Central memory CD8-positive, alpha-beta T cell (primary cell): Measurements from ENCODE around the gene PLXNA2.

Experiments used
- ATAC-seq: fragments of 150-1000 bp; cut with Tn5 transposase; replicated peaks from 2 replicates; pipeline ENCODE4 v1.10.0; 2022; ENCODE audit warnings: mild to moderate bottlenecking, moderate FRiP score, moderate number of reproducible peaks; ENCODE audit not compliant: poor library complexity, severe bottlenecking; ENCODE audit errors: extremely low read depth
- DNase-seq, 2 donors: peaks; one replicate each; pipeline ENCODE4 v3.0.0; 2021; ENCODE audit warnings: low spot score in 2 of 2
- H3K27ac Mint-ChIP-seq: one replicate; pipeline ENCODE4 v1.8.0; 2022; ENCODE audit warnings: low read depth, mild to moderate bottlenecking, moderate library complexity, mixed read lengths
- H3K27me3 Mint-ChIP-seq: one replicate; pipeline ENCODE4 v1.8.0; 2022; ENCODE audit warnings: mixed read lengths
- H3K36me3 Mint-ChIP-seq: one replicate; pipeline ENCODE4 v1.8.0; 2022; ENCODE audit warnings: mild to moderate bottlenecking, moderate library complexity, mixed read lengths; ENCODE audit not compliant: insufficient read depth
- H3K4me1 Mint-ChIP-seq: one replicate; pipeline ENCODE4 v1.8.0; 2022; ENCODE audit warnings: mixed read lengths
- H3K4me3 Mint-ChIP-seq: one replicate; pipeline ENCODE4 v1.8.0; 2022; ENCODE audit warnings: mild to moderate bottlenecking, moderate library complexity, mixed read lengths
- H3K9me3 Mint-ChIP-seq: one replicate; pipeline ENCODE4 v1.8.0; 2022; ENCODE audit warnings: mixed read lengths

Gene PLXNA2

GRCh38 chr1:208106218-208106617 is 138.0 kb downstream of the PLXNA2 start:
- Mint-ChIP-seq H3K9me3 (no peaks in the 10 kb centered on the region), H3K4me1 (no peaks in the 10 kb centered on the region), H3K36me3 (no peaks in the 10 kb centered on the region), H3K4me3 (no peak overlapping the region), H3K27me3 (peaks cover 17% of the 10 kb centered on the region), H3K27ac (no peak overlapping the region)
- no peak for DNase-seq
- no peak for ATAC-seq

DNA sequence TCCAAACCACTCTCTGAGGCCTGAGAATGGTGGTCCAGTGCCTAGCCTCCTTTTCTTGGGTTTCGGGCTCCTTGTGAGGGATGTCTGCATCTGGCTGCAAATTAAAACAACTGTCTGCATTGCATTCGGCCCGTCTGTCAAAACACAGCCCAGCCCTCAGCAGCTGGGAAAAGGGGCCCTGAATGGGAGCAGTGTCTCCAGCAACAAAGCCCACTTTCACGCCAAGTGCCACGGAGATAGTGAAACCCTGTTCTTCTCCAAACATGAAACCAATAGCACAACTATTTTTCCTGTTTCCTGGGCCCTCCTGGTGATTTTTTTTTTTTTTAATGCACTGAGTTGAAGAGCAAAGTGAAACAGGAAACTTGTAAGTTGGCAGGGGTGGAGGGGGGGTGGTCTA is 138.4 kb downstream of the PLXNA2 start:
- ATAC-seq (no peak), DNase-seq (no peak)
- Mint-ChIP-seq H3K36me3 (no peaks in the 10 kb centered on the region), H3K27me3 (peaks cover 22% of the 10 kb centered on the region), H3K4me1 (no peaks in the 10 kb centered on the region), H3K4me3 (no peak overlapping the region), H3K27ac (no peak overlapping the region), H3K9me3 (no peaks in the 10 kb centered on the region)

DNA sequence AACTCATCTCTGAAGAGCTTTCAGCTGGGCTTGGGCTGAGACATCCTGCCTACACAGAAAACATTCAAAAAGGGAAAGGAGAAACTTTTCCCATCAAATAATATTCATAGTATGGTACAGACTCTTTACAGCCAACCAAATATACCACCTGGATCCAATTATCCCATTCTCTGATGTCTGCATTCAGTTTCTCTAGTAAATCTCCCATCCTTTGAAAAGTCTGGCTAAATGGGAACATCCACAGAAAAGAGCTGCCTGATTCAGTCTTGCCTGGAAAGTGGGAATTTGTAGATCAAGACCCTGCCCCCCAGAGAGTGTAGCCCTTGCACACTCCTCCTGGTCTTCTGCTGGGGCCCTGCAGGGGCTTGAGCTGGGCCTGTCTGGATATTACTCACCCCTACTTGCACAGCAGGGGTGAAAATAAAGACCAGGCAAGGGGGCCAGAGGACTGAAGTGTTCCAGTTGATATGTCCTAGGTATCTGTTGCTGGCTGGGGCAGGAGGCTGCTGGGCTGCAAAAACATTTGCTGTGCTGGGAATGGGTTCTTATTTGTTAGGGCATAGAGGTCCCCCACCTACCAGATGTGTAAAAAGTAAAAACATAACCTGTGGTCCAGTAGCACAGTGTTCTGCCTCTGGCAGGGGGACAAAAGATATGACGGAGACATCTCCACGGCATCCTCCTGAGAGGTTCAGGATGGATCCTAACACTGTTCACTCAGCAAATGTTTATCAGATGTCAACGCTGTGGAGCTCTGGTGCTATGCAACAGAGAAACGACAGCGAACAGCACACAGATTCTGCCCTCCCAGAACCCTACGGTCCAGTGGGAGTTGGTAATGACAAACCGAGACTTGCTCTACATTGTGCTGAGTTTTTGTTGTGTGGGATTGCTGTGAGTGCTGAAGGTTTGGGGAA is 140.3 kb downstream of the PLXNA2 start:
- H3K4me3 Mint-ChIP-seq, result no peak overlapping the region
- no peak for DNase-seq
- H3K9me3 Mint-ChIP-seq, result no peaks in the 10 kb centered on the region
- H3K4me1 Mint-ChIP-seq, result no peaks in the 10 kb centered on the region
- no peak for ATAC-seq
- no peak overlapping the region for H3K27ac Mint-ChIP-seq
- H3K27me3 Mint-ChIP-seq, result peaks cover 25% of the 10 kb centered on the region
- H3K36me3 Mint-ChIP-seq, result no peaks in the 10 kb centered on the region

GRCh38 chr1:208101661-208102431 is 142.3 kb downstream of the PLXNA2 start:
- peaks cover 25% of the 10 kb centered on the region for H3K27me3 Mint-ChIP-seq
- no peak for ATAC-seq
- H3K27ac Mint-ChIP-seq, result no peak overlapping the region
- no peaks in the 10 kb centered on the region for H3K9me3 Mint-ChIP-seq
- H3K4me1 Mint-ChIP-seq, result no peaks in the 10 kb centered on the region
- no peaks in the 10 kb centered on the region for H3K36me3 Mint-ChIP-seq
- DNase-seq, result no peak
- no peak overlapping the region for H3K4me3 Mint-ChIP-seq

DNA sequence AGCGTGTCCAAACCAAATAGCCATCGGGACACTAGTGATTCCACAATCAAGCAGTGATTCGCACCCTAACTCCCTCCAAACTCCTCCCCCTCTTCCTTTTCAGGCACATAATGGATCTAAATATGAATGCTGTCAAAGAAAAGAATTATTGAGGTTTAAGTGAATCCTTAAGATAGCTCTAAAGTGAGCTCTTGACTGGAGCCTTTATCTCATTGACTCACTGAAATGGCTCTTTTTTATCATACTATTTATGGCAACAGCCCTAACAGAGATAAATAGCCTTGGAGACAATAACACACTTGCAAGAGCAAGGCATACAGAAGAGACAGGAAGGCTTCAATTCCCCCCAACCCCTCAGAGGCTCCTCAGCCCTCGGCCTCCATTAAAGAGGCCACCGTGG is 143.3 kb downstream of the PLXNA2 start:
- H3K4me3 Mint-ChIP-seq, result no peak overlapping the region
- H3K4me1 Mint-ChIP-seq, result no peaks in the 10 kb centered on the region
- no peaks in the 10 kb centered on the region for H3K9me3 Mint-ChIP-seq
- ATAC-seq (no peak), DNase-seq (no peak)
- no peak overlapping the region for H3K27ac Mint-ChIP-seq
- H3K36me3 Mint-ChIP-seq, result no peaks in the 10 kb centered on the region
- H3K27me3 Mint-ChIP-seq, result peaks cover 25% of the 10 kb centered on the region

- Mint-ChIP-seq H3K4me3 (no peak overlapping the region), H3K4me1 (no peaks in the 10 kb centered on the region), H3K36me3 (no peaks in the 10 kb centered on the region), H3K27me3 (peaks cover 25% of the 10 kb centered on the region), H3K9me3 (no peaks in the 10 kb centered on the region), H3K27ac (no peak overlapping the region)
- no peak for DNase-seq
- ATAC-seq, result no peak
Measured at GRCh38 chr1:208100106-208100505, 144.1 kb downstream of the PLXNA2 start.

GRCh38 chr1:208098773-208099172 is 145.4 kb downstream of the PLXNA2 start:
- H3K4me3 Mint-ChIP-seq, result no peak overlapping the region
- ATAC-seq, result no peak
- no peaks in the 10 kb centered on the region for H3K4me1 Mint-ChIP-seq
- no peak overlapping the region for H3K27ac Mint-ChIP-seq
- H3K27me3 Mint-ChIP-seq, result peaks cover 25% of the 10 kb centered on the region
- no peaks in the 10 kb centered on the region for H3K9me3 Mint-ChIP-seq
- H3K36me3 Mint-ChIP-seq, result no peaks in the 10 kb centered on the region
- DNase-seq, result no peak

GRCh38 chr1:208093754-208094719 is 150.1 kb downstream of the PLXNA2 start:
- no peak overlapping the region for H3K4me3 Mint-ChIP-seq
- H3K27me3 Mint-ChIP-seq, result no peaks in the 10 kb centered on the region
- no peaks in the 10 kb centered on the region for H3K9me3 Mint-ChIP-seq
- peak in 1 of 2 donors; percentile 22 for DNase-seq
- ATAC-seq, result no peak
- no peaks in the 10 kb centered on the region for H3K4me1 Mint-ChIP-seq
- H3K36me3 Mint-ChIP-seq, result peaks cover 3% of the 10 kb centered on the region
- peak overlapping the region; percentile 15 for H3K27ac Mint-ChIP-seq

GRCh38 chr1:208093046-208093445 is 151.1 kb downstream of the PLXNA2 start:
- DNase-seq, result no peak
- H3K27me3 Mint-ChIP-seq, result no peaks in the 10 kb centered on the region
- H3K27ac Mint-ChIP-seq, result no peak overlapping the region
- no peaks in the 10 kb centered on the region for H3K4me1 Mint-ChIP-seq
- H3K36me3 Mint-ChIP-seq, result peaks cover 3% of the 10 kb centered on the region
- no peak overlapping the region for H3K4me3 Mint-ChIP-seq
- ATAC-seq, result no peak
- H3K9me3 Mint-ChIP-seq, result no peaks in the 10 kb centered on the region

GRCh38 chr1:208090388-208091301 is 153.5 kb downstream of the PLXNA2 start:
- ATAC-seq (no peak), DNase-seq (no peak)
- Mint-ChIP-seq H3K4me1 (peaks cover 20% of the 10 kb centered on the region), H3K27me3 (no peaks in the 10 kb centered on the region), H3K9me3 (no peaks in the 10 kb centered on the region), H3K4me3 (no peak overlapping the region), H3K27ac (no peak overlapping the region), H3K36me3 (peaks cover 12% of the 10 kb centered on the region)

- Mint-ChIP-seq H3K27me3 (no peaks in the 10 kb centered on the region), H3K9me3 (no peaks in the 10 kb centered on the region), H3K4me3 (no peak overlapping the region), H3K4me1 (peaks cover 22% of the 10 kb centered on the region), H3K36me3 (peaks cover 12% of the 10 kb centered on the region), H3K27ac (no peak overlapping the region)
- DNase-seq (no peak), ATAC-seq (no peak)
Measured at GRCh38 chr1:208089761-208090370, 154.3 kb downstream of the PLXNA2 start.
